Endothelial cell (in vitro differentiated cells): Measurements from ENCODE around the gene LAIR1. TPM values are rescaled to one million over a fixed set of nuclear protein-coding genes. Genes with fewer than 3 reads are reported as not detected.
A peak's percentile ranks its signal among the peaks of the same experiment; 100 is the strongest.

Source experiments
- DNase-seq: peaks from one replicate; pipeline ENCODE4 v3.0.0; 2021; ENCODE audit warnings: low spot score
- H3K27ac Mint-ChIP-seq: one replicate; pipeline ENCODE4 v1.8.0; 2021; ENCODE audit warnings: mixed read lengths, inconsistent platforms; ENCODE audit not compliant: unreplicated experiment
- H3K27me3 Mint-ChIP-seq: one replicate; pipeline ENCODE4 v1.8.0; 2021; ENCODE audit warnings: mild to moderate bottlenecking, moderate library complexity, mixed read lengths, inconsistent platforms; ENCODE audit not compliant: unreplicated experiment
- H3K36me3 Mint-ChIP-seq: one replicate; pipeline ENCODE4 v1.8.0; 2021; ENCODE audit warnings: mild to moderate bottlenecking, low read depth, mixed read lengths, inconsistent platforms; ENCODE audit not compliant: unreplicated experiment
- H3K4me1 Mint-ChIP-seq: one replicate; pipeline ENCODE4 v1.8.0; 2021; ENCODE audit warnings: mild to moderate bottlenecking, mixed read lengths, inconsistent platforms; ENCODE audit not compliant: unreplicated experiment
- H3K4me3 Mint-ChIP-seq: one replicate; pipeline ENCODE4 v1.8.0; 2021; ENCODE audit warnings: mild to moderate bottlenecking, mixed read lengths, inconsistent platforms; ENCODE audit not compliant: unreplicated experiment
- H3K9me3 Mint-ChIP-seq: one replicate; pipeline ENCODE4 v1.8.0; 2021; ENCODE audit warnings: mixed read lengths, inconsistent platforms; ENCODE audit not compliant: unreplicated experiment
- total RNA-seq: library from RNA; stranded (reverse); fragmentation: NEBNext Ultra II Directional; extraction: Animal tissue kit (Norgen Biotek cat#: 25700); gene quantifications from one replicate; pipeline ENCODE4 v1.2.1, GENCODE V29; 2021; ENCODE audit not compliant: unreplicated experiment
- TF ChIP-seq, protein P1 (sequence below): fragments of 200-600 bp; sonication (generic); IDR thresholded peaks from one replicate; pipeline ENCODE4 v1.5.0; 2021; ENCODE audit warnings: antibody characterized with exemption; ENCODE audit not compliant: unreplicated experiment

LAIR1 gene
- total RNA-seq, 1 donor from 2014 or later = 2.1 TPM

DNA sequence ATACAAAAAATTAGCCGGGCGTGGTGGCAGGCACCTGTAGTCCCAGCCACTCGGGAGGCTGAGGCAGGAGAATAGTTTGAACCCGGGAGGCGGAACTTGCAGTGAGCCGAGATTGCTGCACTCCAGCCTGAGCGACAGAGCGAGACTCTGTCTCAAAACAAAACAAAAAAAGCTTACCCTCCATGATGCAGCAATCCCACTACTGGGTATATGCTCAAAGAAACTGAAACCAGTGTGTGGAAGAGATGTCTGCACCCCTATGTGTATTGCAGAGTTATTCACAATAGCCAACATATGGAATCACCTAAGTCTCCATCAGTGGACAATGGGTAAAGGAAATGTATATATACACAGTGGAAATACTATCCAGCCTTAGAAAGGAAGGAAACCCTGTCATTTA lies 31.0 kb upstream of the LAIR1 start:
- H3K27me3 Mint-ChIP-seq = no peaks in the 10 kb centered on the region
- H3K9me3 Mint-ChIP-seq = no peaks in the 10 kb centered on the region
- TF ChIP-seq, protein P1, sequence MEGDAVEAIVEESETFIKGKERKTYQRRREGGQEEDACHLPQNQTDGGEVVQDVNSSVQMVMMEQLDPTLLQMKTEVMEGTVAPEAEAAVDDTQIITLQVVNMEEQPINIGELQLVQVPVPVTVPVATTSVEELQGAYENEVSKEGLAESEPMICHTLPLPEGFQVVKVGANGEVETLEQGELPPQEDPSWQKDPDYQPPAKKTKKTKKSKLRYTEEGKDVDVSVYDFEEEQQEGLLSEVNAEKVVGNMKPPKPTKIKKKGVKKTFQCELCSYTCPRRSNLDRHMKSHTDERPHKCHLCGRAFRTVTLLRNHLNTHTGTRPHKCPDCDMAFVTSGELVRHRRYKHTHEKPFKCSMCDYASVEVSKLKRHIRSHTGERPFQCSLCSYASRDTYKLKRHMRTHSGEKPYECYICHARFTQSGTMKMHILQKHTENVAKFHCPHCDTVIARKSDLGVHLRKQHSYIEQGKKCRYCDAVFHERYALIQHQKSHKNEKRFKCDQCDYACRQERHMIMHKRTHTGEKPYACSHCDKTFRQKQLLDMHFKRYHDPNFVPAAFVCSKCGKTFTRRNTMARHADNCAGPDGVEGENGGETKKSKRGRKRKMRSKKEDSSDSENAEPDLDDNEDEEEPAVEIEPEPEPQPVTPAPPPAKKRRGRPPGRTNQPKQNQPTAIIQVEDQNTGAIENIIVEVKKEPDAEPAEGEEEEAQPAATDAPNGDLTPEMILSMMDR = no peak
- no peak overlapping the region for H3K27ac Mint-ChIP-seq
- DNase-seq = no peak
- H3K4me1 Mint-ChIP-seq = peaks cover 4% of the 10 kb centered on the region
- H3K36me3 Mint-ChIP-seq = no peaks in the 10 kb centered on the region
- no peak overlapping the region for H3K4me3 Mint-ChIP-seq

DNA sequence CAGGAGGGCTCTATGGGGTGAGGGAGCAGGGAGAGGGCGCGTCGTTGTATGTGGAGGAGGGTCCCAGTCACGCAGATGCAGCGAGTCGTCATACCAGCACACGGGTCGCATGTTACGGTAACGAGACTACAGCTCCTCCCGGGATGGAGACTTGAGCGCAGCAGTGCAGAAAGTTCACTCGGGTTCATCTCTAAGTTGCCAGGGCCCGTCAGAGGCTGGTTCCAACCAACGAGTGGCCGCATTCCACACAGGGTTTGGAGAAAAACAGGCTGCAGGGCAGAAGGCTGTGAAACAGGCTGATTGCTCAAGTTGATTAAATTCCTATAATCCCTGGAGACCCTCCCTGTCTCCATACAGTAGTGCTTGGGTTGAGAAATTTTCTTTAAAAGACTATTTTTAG lies 28.6 kb upstream of the LAIR1 start:
- H3K27me3 Mint-ChIP-seq = peaks cover 1% of the 10 kb centered on the region
- H3K4me1 Mint-ChIP-seq = peaks cover 4% of the 10 kb centered on the region

DNA sequence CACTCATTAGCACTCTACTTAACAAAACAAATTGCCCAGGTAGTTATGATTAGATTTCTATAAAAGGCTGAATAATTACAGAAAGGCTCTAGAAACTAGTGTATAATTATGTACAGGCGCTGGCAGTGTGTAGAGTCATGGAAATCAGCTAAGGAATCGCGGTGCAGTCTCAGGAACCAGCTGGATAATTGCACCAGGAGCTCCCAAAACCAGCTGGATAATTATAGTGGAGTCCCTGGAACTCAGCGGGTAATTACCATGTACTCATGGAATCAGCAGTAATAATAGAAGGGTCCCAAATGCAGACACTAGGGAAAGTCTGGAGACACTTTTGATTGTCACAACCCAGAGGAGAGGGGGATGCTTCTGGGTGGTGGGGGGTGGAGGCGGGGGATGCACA lies 27.4 kb upstream of the LAIR1 start:
- TF ChIP-seq, protein P1 = no peak
- H3K27me3 Mint-ChIP-seq = peaks cover 2% of the 10 kb centered on the region

More for the DNA sequence above, 28.6 kb upstream of the LAIR1 start:
- TF ChIP-seq, protein P1 = no peak
- Mint-ChIP-seq H3K9me3 (no peaks in the 10 kb centered on the region), H3K27ac (no peak overlapping the region), H3K4me3 (no peak overlapping the region), H3K36me3 (no peaks in the 10 kb centered on the region)
- no peak for DNase-seq

DNA sequence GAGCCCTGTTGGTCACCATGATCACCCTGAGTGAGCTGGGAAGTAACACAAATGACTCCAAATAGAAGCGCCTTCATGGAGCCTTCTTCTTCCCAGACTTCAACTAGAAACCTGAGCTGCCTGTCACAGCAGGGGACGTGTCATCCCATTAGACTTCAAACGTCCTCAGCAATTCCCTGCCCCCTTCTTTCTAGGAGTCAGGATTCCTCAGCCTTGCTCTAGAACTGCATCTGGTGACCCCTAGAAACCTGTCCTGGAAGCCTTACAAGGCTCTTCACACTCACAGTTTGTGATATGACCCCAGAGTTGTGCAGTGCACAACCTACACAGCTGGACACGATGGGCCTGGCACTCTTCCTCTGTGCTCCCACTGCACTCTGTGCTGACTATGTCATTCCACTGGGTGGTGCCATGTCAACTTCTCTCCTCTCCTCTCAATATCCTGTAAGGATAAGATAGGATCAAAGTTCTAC lies 26.9 kb upstream of the LAIR1 start:
- DNase-seq = no peak
- H3K4me3 Mint-ChIP-seq = no peak overlapping the region
- peaks cover 2% of the 10 kb centered on the region for H3K27me3 Mint-ChIP-seq
- H3K4me1 Mint-ChIP-seq = peaks cover 4% of the 10 kb centered on the region
- no peak overlapping the region for H3K27ac Mint-ChIP-seq
- no peaks in the 10 kb centered on the region for H3K9me3 Mint-ChIP-seq
- TF ChIP-seq, protein P1 = no peak
- no peaks in the 10 kb centered on the region for H3K36me3 Mint-ChIP-seq

More for the DNA sequence above, 27.4 kb upstream of the LAIR1 start:
- Mint-ChIP-seq H3K4me3 (no peak overlapping the region), H3K27ac (no peak overlapping the region), H3K4me1 (peaks cover 4% of the 10 kb centered on the region), H3K36me3 (no peaks in the 10 kb centered on the region), H3K9me3 (no peaks in the 10 kb centered on the region)
- DNase-seq = no peak

DNA sequence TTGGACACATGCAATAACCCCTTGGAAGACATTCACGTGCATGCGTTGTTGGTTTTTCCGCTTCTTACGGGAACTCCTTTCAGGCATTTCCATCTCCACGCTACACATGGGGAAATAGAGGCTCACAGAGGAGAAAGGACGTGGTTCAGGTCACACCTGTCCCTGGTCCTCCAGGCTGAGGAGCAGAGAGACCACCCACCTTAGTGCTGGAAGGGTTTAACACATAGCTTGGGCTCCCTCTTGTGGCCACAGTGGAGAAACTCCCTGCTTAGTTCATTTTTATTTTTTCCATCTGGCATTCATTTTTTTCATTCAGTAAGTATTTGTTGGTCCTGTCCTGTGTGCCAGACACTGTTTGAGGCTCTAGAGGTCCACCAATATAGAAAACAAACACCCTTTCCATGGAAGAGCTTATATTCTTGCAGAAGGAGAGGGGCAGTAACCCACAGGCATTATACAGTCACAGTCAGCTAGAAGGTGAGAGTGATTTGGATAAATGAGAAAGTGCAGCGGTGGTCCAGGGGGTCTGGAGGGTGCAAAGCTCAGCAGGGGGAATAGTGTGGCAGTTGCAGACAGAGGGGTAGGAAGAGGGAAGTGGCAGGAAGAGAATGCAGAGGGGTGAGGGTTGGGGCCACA lies 26.3 kb upstream of the LAIR1 start:
- H3K27ac Mint-ChIP-seq = no peak overlapping the region
- peak; percentile 68 for DNase-seq

More for the DNA sequence above, 26.3 kb upstream of the LAIR1 start:
- Mint-ChIP-seq H3K4me3 (no peak overlapping the region), H3K36me3 (no peaks in the 10 kb centered on the region), H3K4me1 (peaks cover 4% of the 10 kb centered on the region), H3K9me3 (no peaks in the 10 kb centered on the region), H3K27me3 (peaks cover 2% of the 10 kb centered on the region)
- TF ChIP-seq, protein P1 = peak; percentile 78
